NCI-H69 (cell line): Measurements from ENCODE around the gene CHCHD6.

Experiments used
- DNase-seq: peaks from one replicate; lab custom pipeline; 2025; lab: John Stamatoyannopoulos, UW

CHCHD6 gene

GRCh38 chr3:126978291-126978690 is 274.3 kb downstream of the CHCHD6 start:
- DNase-seq = no peak

GRCh38 chr3:126979046-126979628 is 275.1 kb downstream of the CHCHD6 start:
- DNase-seq = peak; percentile 23

GRCh38 chr3:126980266-126980811 is 276.3 kb downstream of the CHCHD6 start:
- no peak for DNase-seq

DNA sequence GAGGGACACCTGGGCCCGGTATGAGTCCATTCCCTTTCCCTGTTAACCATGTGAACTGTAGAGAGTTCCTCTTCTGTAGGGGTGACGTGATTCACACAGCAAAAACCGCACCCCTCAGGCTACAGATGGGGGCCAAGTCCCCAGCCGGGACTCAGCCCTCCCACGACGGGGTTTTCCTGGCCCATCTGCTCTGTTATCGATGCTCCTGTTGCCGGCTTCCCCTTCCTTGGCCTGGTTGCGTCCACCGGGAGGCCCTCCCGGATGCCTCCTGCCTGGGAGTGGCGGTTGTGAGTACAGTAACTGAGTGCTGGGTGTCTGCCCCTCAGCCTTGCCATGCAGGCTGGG is 278.1 kb downstream of the CHCHD6 start:
- DNase-seq = peak; percentile 56

DNA sequence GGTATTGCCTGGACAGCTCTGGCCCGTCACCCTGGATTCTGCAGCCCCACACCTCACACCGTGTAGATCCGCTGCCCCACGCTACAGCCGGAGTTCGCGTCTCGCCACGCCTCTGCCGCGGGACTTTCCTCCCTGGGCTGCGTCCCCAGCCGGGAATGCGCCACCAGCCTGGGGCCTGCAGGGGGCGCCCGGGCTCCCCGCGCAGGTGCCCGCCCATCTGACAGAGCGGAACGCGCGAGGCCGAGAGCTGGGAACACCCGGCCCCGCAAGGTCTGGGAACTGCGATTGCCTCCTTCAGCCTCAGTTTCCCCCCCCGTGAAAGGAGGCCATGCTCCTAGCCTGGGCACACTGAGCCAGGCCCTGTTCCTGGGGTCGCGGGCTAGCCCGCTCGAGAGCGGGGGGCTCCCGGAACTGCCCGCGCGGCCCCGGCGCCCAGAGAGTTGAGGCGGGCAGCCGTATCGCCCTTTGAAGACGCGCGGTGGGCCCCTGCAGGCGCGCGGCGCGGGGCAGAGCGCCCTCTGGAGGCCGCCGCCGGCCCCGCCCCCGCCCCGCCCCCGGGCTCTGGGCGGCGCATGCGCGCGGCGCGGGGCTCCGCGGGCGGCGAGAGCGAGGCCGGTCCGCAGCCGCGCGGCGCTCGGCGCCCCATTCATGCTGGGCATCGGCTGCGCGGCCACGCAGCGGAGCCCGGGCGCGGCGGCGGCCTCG is 278.6 kb downstream of the CHCHD6 start, which contains the start of gene PLXNA1:
TSS of gene PLXNA1 (plus strand) at position 645 of the 705 bp plus-strand sequence. CDS start 5,479 bp downstream, outside the sequence.
- DNase-seq = peak; percentile 79

DNA sequence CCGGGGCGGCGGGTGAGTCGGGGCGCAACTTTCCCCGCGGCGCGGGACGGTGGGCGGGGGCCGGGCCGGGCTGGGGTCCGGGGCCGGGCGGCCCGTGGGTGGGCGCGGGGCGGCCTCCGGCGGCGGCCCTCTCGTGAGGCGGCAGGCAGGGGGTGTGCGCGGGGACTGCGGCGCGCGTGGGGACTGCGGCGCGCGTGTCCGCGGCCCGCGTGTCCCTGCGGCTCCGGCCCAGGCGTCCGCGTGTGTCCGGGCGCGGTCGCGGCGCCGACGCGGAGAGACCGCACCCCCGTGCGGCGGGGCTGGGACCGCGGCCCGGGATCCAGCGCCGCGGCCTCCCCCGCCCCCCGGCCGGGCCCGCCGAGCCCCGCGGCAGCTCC is 279.2 kb downstream of the CHCHD6 start:
- DNase-seq = peak; percentile 13

DNA sequence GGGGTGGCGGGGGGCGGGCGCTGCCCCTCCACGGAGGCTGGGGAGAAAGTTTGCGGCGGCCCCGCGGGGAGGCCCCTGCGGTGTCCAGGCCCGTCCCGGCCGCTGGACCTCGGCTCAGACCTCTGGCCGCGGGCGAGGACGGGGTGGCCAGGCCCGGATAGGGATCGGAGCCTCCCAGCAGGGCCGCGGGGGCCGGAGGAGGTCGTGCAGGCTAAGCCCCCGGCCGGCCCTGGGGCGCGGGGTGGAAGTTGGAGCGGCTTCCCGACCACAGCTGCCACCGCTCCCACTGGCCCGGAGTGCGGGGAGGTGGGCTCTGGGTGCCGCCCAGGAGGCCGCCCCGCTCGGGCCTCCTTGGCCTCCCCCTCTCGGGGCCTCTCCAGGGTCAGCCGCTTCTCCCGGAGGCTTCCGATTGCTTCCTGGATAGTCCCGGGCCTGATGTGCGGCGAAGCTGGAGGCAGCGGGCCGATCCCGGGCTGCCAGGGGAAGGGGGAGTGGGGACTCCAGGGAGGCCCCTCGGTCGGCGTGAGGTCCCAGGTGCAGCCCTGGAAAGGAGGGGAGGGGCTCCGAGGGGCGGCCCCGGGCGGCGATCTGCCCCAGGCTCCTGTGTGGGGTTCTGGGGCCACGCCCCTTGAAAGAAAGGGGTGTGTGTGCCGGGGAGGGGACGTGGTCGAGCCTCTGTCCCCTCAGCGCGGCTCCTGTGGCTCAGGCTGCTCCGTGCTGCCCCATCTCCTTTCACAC is 279.8 kb downstream of the CHCHD6 start:
- DNase-seq = peak; percentile 42

DNA sequence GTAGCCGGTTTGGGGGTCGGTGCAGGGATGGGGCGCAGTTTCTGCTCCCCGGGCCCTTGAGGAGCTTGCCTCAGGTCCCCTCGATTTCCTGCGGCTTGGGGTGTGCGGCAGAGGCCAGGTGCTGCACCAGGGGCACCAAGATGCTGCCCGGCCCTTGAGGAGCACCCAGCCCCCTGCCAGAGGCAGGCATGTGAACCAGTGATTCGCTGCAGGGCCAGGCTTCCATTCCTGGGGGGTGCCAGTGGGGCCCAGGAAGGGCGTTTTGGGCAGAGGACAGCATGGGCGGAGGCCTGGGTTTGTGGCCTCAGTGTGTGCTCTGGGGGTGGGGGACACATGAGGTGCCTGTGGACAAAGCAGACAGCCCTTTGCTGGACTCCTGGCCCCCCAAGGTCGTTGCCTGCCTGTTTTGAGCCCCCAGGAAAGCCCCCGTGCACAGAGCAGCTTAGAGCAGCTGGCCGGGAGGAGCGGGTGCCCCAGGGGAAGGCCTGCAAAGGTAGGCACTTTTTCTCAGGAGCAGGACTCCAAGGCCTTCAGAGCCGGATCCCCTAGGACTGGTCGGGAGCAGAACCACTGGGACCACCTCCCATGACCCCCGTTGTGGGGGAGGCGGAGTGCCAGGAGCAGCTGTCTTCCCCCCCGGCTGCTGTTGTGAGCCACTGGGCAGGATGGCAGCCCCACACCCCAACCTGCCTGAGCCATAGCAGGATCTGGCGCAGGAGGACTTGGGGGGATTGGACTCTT is 280.5 kb downstream of the CHCHD6 start:
- peak; percentile 7 for DNase-seq

- peak; percentile 34 for DNase-seq
These were observed 281.3 kb downstream of the CHCHD6 start for GRCh38 chr3:126985132-126985985.

GRCh38 chr3:126986001-126986400 is 282.0 kb downstream of the CHCHD6 start:
- peak; percentile 90 for DNase-seq

GRCh38 chr3:126987129-126987528 is 283.1 kb downstream of the CHCHD6 start:
- DNase-seq = no peak

DNA sequence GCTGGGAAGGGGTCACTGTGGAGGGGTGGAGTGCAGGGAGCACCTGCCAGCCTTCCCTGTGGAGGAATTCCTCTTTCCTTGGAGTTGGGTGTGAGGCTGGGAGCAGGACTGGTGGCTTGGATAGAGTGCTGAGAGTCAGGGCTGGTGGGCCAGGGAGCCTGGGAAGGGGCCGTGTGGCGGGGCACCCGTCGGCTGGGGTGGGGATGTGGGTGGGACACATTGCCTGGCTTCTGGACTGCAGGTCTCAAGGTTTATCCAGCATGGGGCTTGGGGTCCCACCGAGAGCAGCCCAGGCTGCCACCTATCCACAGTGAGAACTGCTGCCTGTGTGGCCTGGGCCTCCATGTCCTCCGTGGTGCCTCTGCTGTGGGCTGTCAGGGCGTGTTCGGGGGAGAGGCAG is 283.6 kb downstream of the CHCHD6 start:
- DNase-seq = no peak

- DNase-seq = no peak
These were observed 284.5 kb downstream of the CHCHD6 start for GRCh38 chr3:126988451-126989021.

- DNase-seq = no peak
These were observed 285.4 kb downstream of the CHCHD6 start for GRCh38 chr3:126989316-126990023.

DNA sequence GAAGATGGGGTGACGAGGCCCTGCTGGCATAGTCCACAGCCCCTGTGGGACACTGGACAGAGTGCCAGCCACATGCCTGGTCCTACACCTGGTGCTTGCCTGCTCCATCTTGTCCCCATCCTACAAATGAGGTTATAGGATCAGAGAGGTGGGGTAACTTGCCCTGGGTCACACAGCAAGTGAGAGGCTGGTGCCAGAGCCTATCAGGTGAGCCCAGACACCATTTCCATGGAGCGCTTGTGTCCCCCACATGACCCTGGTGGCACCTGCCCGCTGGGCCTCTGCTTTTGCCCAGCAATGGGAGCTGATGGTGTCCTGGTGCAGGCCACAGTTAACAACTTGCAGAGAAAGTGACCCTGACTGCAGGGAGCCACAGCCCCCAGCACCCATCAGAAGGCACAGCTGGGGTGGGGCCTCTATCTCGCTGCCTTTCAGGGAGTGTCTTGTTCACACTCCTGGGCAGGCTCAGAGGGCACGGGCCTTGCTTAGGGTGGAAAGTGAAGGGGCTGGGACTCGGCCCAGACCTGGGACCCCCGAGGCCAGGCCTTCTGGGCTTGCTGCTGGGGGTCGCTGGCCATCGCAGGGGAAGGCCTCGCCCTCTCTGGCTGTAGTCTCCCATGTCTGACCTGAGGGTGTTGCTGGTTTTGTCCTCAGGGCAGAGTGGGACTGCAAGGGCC is 286.1 kb downstream of the CHCHD6 start:
- no peak for DNase-seq

DNA sequence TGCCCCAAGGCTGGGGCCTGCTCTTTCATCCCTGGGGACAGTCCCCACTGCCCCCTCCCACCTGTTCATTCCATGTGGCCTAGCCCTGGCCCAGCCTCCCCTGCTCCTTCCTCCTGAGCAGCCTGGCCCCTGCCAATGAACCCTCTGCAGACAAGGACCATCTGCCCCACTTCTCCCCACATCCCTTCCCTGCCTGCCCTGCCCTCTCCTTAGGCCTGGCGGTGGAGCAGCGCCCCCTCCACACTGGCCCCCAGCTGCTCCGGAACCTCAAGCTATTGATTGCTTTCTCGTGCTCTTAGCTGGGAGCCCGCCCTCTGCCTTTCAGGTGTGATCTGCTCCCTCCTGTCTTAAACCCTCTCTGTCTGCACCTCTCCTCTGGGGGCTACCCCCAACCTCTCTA is 286.9 kb downstream of the CHCHD6 start:
- peak; percentile 9 for DNase-seq

DNA sequence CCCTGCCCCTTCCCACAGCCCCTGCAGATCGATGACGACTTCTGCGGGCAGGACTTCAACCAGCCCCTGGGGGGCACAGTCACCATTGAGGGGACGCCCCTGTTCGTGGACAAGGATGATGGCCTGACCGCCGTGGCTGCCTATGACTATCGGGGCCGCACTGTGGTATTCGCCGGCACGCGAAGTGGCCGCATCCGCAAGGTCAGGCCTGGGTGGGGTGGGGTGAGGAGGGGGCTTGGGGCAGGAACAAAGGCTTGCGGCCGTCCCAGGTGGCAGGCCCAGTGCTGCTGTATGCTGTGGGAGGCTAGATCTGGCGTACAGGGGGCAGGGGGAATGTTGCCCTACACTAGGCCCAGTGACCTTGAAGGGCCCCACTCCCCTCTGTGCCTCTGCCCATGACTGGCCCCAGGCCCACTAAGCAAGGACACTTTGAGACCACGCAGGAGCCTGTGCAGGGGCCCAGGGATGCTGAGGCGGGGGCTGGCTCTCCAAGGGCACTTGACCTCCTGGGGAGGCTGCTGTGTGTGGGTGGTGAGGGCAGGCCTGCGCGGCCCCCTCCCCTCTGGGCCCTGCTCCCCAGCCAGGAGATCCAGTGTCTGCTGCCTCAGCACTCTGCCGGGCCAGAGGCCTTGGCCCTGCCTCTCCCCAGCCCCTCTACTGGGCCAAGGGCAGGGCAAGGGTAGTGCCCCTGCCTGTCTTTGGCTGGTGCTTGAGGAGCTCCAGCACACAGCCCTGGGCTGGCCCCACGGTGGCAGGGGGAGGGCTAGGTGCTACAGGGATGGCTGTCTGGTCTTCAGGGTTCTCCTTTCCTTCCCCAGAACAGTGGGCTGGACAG is 287.5 kb downstream of the CHCHD6 start:
- DNase-seq = no peak

GRCh38 chr3:126992216-126992615 is 288.2 kb downstream of the CHCHD6 start:
- no peak for DNase-seq

DNA sequence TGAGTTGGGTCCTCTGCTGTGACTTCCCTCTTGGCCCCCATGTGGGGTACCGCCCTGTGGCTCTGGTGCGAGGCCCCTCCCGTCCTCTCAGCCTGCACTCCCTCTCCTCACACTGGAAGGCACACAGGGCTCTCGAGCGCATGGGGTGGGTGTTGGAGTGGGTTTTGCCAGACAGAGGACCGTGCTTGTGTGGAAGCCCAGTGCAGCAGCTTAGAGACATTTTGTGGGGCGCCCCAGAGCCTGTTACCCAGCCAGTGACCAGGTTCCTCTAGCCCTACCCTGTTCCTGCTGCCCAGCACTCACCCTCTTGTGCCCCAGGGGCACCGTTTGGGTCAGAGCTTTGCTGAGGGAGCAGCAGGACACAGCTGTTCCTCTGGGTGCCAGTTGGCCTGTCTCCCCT is 288.7 kb downstream of the CHCHD6 start:
- DNase-seq = no peak
